Measurements from ENCODE around the gene TATDN2.
"Not testable (repeated sequence)": the region's sequence is repeated elsewhere in the genome, so short reads cannot be mapped to it uniquely, and the experiment has no call there.

Gene TATDN2

DNA sequence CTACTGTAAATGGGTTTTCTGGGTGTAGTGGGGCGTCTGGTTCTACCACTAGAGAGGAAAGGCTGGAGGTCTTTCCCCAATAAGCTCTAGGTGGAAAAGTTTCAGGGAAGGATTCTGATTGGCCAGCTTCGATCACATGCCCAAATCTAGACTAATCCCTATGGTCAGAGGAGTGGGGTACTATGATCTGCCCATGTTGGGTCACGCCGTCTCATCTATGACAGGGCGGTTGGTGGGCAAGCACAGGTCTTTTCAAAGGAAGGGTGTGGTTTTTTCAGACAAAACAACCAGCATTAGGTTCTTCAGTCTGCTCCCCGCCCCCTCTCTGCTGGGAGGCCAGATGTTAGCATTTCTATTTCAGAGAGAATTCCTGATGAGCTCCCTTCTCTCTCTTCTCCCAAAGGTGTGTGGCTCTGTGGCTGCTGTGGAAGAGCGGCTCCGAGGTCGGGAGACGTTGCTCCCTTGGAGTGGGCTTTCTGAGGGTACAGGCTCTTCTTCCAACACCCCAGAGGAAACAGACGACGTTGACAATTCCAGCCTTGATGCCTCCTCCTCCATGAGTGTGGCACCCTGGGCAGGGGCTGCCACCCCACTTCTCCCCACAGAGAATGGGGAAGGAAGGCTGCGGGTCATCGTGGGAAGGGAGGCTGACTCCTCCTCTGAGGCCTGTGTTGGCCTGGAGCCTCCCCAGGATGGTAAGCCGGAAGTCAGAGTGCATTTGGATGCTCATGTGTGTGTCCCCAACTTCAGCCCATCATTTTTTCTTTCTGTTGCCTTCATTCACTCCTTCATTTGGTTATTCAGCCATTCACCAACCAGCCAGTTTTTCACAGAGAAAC is 9.7 kb upstream of the TATDN2 start:
- no peak for DNase-seq

DNA sequence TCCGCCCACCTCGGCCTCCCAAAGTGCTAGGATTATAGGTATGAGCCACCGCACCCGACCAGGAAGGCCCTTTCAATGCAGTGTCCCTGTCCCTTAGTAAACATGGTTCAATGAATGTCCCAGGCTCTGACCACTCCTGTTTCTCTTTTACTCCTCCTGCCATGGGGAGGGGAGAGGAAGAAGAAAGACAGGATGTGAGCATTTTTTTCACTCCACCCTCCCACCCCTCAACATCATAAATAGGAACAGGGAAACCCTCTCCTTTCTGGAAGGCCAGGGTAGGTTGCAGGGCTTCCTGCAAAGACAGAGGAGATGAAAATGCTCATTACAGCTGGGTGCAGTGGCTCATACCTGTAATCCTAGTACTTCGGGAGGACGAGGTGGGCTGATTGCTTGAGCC is 7.5 kb upstream of the TATDN2 start:
- no peak for DNase-seq

DNA sequence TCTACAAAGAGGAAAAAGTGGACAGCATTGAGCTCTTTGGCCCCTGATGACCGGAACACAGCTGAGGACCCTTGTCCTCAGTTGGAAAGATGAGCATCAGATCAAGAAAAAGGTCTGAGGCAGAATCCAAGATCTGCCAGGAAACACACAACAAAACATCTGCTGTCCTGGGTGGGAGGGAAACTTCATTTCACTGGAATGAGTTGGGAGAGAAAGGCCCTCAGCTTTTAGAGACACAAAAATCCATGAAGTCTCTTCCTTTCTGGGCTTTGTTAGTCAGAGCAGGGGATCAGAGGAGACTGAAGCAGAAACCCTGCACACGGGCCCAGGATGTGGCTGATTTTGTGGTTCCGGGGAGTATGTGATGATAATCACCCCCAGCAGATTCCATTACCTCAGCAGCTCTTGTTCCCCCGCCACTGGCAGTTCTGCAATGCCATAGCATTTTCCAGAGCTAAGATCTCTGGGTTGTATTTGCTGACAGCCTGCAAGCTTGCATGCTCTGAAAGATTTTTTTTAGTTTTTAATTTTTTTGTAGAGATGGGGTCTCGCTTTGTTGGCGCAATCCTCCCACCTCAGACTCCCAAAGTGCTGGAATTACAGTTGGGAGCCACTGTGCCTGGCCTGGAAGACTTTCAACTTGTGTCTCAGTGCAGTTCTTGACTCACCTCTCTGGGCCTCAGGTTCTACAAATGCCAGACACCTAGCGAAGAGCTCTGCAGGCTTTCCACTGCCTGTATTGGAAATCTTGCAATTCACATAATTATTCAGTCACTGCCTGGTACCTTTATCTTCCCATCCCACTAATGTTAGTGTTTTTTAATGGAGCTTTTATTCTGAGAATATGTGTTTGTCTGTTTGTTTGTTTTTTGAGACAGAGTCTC is 5.8 kb upstream of the TATDN2 start:
- DNase-seq: peak; percentile 52 to 61

DNA sequence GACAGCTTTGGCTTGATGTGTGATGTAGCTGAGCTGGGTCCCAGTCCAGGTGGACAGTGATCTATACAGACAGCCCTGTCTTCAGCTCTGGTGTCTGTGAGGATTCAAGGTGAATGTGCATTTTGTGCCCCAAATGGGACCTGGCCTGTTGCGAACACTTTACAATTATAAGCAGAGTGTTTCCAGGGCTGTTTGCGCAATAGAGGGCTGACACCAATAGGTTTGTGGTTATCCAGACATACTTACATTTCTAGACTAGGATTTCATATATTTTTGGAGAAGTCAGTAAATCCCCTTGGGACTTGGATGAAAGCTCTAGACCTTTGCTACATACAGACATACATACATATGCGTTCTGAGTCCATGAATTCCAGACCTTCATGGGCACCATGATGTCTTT is 4.2 kb upstream of the TATDN2 start:
- DNase-seq: no peak

DNA sequence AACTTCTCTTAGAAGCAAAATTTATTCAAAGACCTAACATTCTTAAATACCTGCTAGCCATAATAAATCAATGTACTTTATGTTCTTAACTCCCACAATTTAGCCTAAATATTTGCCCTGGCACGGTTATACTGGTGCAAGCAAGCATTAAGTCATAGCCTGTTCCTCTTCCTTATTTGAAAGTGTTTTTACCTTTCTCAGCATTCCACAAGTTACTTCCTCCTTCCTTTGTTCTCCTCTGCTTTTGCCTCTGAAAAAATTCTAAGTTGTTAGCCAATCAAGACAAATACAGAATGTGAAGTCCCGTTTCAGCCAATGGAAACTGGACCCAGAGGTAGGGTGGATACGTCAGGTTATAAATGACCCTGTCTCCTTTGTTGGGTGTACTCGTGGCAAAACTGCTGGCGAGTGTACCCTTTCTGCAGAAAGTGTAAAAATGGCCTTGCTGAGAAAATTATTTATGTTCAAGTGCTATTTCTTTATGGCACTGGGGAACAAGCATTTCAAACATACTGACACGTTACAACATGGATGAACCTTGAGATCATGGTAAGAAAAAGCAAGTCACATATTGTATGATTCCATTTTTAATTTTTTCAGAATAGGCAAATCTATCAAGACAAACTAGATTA is 3.1 kb upstream of the TATDN2 start:
- DNase-seq: no peak

DNA sequence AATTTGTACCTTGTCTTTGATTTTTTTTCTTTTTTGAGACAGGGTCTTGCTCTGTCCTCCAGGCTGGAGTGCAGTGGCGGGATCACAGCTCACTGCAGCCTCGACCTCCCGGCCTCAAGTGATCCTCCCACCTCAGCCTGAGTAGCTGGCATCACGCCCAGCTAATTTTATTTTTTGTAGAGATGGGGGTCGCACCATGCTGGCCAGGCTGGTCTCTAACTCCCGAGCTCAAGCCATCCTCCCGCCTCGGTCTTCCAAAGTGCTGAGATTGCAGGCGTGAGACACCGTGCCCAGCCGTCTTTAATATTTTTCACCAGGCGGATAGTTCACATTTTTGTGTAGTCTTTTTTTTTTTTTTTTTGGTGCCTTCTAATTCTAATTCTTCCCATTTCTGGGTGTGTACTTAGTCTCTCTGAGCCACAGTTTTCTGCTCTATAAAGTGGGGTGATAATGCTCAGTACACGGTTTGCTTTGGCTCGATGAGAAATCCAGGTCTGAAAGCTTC is 528 bp upstream of the TATDN2 start:
- no peak for DNase-seq

DNA sequence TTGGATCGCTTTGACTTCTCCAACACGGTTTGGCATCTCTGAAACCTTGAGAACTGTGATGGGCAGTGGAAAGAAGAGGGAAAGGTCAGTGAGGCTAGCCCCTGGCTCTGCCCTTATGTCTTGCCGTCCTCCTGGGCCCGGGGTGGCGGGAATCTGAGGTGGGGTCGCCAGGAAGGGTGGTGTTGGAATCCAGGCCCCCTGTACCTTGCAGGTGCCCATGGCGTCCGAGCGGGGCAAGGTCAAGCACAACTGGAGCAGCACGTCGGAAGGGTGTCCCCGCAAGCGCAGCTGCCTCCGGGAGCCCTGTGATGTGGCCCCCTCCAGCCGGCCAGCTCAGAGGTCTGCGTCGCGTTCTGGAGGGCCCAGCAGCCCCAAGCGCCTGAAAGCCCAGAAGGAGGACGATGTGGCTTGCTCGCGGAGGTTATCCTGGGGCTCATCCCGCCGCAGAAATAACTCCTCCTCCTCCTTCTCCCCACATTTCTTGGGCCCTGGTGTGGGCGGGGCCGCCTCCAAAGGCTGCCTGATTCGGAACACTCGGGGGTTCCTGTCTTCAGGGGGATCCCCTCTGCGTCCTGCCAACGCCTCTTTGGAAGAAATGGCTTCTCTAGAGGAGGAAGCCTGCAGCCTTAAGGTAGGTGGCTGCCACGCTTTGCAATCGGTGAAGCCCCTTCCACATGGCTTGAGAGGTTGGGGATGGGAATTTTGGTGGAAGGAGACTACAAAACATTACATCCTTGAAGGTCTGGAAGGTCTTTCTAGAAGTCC is 907 bp downstream of the TATDN2 start:
- DNase-seq: peak; percentile 54 to 58

DNA sequence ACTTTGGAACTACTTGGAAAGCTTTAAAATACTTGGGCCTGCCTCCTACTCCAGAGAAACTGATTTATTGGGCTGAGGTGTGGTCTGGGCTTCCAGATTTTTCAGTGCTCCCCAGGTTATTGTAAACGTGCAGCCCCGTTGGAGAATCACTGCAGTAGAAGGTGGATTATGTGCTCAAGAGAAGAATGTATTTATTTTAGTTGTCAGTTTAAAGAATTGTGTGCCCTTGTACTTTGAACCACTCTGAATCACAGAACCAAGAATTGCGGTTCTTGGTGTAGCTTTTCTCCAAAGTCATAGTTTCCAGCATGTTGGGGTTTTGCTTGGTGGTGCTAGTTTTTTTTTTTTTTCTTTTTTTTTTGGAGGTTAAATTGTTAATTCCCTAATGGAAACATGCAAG is 1.6 kb downstream of the TATDN2 start:
- no peak for DNase-seq

DNA sequence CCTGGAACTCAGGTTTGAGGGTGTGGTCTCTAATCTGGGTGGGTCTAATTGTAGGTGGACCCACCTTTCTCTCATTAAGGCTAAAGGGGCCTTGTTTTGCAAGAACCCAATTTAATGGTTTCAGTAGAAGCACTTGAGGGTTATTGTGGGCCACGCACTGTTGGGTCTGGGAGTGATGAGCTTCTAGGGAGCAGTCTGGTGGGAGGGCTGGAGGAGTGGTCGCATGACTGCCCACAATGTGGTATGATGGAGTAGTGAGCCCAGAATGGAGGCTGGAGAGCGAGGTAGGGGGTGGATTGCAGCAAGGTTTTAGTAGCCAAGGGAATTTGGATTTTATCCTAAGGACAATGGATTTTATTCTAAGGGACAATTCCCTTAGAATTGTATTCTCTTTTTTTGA is 2.7 kb downstream of the TATDN2 start:
- DNase-seq: no peak

DNA sequence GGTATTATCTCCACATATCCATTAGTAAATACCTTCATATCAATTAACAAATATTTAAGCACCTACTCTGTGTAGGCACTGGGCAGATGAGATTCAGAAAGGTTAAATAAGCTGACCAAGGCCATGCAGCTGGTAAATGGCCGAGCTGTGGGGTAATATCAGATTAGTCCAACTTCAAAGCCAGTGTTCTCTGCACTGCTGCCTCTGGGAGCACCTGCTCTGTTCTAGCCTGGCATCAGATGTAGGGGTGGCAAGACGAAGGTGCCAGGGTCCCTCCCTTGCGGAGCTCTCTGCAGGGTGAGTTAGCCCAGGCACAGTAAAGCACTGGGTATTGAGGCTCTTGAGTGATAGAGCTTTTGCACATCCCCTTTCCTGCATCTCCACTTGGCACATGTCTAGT is 5.5 kb downstream of the TATDN2 start:
- no peak for DNase-seq

DNA sequence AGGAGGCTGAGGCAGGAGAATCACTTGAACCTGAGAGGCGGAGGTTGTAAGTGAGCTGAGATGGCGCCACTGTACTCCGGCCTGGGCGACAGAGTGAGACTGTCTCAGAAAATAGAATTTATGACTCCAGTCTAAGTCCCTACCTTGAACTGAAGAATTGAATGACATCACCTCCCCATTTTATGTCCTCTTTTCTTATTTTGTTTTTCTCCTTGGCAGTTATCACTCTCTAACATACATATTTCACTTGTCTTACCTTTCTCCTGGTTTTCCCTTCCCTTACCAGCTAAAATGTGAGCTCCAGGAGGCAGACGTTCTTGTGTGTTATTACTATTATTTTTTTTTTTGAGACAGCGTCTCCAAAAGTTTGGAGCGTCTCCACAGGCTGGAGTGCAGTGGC is 7.6 kb downstream of the TATDN2 start:
- DNase-seq: no peak

DNA sequence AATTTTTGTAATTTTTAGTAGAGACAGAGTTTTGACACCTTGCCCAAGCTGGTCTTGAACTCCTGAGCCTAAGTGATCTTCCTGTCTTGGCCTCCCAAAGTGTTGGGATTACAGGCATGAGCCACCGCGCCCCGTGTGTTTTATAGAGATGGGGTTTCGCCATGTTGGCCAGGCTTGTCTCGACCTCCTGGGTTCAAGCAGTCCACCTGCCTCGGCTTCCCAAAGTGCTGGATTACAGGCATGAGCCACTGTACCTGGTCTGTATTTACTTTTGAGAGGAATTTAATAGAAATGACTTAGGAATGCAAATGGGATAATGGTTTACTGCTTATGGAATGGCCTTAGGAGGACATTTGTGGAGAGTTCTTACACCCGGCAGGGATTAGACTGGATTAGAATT is 10.8 kb downstream of the TATDN2 start:
- no peak for DNase-seq

DNA sequence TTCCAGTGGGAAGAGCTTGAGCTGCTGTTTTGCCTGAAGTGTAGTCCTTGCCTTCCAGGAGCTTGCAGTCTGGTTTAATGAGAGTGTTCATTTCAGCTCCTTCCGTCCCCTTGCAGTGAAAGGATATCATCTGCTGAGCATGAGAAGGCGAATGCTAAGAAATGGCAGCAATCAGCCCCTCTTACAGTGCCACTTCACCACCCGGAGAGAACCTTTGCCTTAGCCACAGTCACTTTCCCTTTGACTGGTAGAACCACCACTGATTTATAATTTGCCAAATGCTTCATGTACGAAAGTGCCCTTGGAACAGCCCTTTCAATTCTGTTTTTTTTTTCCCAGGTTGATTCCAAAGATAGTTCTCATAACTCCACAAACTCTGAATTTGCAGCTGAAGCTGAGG is 11.5 kb downstream of the TATDN2 start:
- no peak for DNase-seq

DNA sequence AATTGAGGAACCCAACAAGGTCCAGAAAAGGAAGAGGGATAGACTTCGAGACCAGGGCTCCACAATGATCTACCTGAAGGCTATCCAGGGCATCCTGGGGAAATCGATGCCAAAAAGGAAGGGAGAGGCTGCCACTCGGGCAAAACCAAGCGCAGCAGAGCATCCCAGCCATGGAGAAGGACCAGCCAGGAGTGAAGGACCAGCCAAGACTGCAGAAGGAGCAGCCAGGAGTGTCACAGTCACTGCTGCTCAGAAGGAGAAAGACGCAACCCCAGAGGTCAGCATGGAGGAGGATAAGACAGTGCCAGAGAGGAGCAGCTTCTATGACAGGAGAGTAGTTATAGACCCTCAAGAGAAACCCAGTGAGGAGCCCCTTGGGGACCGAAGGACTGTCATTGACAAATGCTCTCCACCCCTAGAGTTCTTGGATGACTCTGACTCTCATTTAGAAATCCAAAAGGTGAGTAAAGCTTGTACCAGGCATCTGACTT is 12.0 kb downstream of the TATDN2 start:
- DNase-seq: no peak

DNA sequence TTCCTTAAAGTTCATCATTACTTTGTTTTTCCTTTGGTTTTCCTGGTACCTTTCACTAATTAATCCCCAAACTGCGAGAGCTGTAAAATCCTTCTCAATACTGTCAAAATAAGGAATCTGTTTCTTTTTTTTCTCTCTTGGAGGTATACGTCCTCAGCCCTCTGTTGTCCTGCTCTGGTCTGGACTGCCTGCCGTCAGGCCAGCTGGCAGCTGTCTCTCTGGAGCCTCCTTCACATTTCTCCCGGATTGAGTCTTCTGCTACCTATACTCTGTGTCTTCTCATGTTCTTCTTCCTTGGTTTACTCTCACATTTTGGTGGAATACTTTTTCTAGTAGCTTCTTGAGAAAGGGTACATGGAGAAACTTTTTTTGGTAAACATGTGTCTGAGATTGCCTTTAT is 13.8 kb downstream of the TATDN2 start:
- DNase-seq: no peak

DNA sequence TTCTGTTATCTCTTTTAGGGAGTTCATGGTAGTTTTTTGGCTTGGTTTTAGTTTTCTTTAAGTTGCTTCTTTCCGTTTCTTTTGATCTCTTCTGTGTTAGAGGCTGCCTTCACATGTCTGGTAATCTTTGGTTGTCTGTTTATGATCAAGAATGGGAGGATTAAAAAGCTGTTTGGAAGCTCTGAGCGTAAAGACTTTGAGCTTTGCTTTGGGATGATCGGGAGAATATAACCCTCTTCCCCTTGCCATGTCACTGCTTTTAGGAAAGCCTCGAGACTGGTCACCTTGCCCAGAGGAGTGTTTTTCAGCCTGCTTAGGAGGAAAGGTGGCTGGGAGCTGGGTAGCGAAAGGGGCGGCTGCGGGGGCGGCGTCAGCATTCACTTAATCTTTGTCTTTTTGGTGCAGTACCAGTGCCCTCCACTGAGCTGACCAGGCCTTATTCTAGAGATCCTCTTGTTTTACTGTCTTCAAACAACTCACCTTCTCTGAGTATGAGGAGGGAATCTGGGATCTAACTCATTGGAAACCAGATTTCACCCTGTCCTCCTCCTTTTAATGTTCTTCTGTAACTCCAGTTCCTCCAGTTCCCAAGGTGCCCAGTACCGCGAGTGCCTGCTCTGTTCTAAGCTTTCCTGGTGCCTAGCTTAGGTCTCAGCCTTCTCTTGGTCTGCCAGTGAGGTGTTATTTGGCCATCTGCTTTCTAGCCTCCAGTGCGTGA is 15.5 kb downstream of the TATDN2 start:
- peak; percentile 65 to 67 for DNase-seq

DNA sequence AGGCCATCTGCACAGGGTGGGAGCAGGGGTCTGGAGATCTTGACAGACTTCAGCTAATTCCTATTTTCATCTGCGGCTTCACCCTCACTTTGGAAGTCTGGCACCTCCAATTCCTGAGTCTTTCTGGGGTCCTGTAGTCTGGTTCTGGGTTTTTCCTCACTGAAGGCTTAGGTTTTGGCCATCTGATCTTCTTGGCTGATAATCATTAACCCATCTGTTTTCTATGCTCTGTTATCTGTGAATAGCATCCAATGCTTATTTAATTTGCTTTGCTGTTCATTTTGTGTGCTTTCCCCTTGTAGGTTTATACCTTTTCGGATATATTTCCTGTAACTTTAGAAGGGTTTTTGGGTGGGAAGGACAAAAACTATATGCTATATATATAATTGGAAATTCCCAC is 17.6 kb downstream of the TATDN2 start:
- no peak for DNase-seq

DNA sequence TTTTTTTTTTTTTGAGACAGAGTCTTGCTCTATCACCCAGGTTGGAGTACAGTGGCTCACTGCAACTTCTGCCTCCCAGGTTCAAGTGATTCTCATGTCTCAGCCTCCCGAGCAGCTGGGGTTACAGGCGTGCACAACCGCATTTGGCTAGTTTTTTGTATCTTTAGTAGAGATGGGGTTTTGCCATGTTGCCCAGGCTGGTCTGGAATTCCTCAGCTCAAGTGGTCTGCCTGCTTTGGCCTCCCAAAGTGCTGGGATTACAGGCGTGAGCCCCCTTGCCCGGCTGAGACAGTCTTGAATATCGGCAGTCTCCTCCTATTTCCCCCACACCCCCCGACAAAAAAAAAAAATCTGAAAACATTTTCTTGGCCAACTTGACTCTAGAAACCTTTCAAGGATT is 18.7 kb downstream of the TATDN2 start:
- not testable (repeated sequence) for DNase-seq

DNA sequence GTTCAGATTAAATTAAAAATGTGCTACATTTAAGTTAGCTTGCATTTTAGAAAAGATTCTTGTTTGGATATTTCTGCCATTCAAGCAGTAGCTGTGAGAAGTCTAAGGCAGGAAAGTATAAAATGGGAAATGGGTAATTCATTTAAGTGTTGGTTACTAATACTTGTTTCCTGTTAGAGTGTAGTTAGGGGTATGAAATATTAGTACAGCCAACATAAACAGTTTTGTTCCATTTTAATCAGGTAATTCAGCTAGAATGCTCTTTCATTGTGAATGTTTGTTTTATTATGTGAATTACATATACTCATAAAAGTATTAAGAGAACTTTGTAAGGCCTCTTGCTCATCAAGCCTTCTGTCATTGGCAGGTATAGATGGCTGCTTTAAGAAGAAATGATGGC is 19.9 kb downstream of the TATDN2 start:
- no peak for DNase-seq

DNA sequence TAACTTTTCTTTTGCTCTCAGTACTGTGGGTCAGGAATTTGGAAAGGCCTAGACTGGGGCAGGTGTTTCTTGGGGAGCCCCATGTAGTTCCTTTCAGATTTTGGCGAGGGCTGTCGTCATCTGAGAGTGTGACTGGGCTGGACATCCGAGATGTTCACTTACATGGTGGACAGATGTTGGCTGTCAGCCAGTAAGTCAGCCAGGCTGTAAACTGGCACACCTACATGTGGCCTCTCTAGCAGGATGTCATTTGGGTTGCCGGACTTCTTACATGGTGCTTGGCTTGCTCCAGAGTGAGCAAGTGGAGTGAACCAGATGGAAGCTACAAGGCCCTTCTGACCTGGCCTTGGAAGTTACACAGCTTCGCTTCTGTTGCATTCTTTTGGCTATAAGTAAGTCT is 20.7 kb downstream of the TATDN2 start:
- no peak for DNase-seq

DNA sequence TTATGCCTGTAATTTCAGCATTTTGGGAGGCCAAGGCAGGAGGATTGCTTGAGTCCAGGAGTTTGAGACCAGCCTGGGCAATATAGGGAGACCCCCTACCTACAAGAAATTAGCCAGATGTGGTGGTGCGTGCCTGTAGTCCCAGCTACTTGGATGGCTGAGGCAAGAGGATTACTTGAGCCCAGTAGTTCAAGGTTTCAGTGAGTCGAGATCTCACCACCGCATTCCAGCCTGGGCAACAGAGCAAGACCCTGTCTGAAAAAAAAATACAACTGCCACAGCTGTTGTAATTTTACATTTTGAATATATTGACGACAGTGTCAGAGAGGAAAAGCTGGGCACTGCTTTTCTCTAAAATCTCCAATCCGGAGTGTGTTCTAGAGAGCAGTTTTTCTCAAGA is 21.2 kb downstream of the TATDN2 start:
- DNase-seq: no peak

DNA sequence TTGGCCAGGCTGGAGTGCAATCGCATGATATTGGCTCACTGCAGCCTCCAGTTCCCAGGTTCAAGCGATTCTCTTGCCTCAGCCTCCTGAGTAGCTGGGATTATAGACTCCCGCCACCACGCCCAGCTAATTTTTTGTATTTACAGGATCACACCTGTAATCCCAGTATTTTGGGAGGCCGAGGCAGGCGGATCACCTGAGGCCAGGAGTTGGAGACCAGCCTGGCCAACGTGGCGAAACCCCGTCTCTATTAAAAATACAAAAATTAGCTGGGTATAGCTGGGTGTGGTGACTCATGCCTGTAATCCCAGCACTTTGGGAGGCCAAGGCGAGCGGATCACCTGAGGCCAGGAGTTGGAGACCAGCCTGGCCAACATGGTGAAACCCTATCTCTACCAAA is 24.2 kb downstream of the TATDN2 start:
- not testable (repeated sequence) for DNase-seq
